ENCODE measurements around the gene C2orf72.

The C2orf72 gene

DNA sequence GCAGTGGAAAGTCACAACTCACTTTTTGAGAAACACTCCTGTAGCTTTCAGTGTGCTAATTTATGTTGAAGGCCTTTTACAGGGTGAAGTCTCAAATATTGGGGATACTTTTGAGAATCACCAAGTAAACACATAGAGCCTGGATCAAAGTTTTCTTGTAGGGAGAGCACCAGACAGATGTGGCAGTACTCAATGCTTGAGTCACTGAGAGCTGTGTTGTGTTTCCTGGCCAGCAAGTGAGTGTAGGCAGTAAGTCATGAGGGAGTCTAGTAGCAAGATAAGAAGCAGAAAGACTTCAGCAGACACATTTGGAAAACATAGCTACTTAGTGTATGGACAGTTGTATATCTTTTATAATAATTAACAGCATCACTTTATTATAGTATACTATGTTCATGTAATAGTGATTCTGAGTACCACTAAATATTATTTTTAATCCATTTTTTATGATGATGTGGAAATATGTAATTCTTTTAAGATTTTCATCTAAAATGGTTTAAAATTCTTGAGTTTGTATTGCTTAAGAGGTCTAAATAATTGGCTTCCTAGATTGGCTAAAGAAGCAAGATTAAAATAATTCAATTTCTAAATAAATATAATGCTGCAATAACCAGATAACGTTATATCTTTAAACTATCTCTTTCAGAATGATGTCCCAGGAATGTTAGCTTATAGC lies 32.2 kb downstream of the C2orf72 start:
- DNase-seq (ENCODE audit: low spot score): no peak

DNA sequence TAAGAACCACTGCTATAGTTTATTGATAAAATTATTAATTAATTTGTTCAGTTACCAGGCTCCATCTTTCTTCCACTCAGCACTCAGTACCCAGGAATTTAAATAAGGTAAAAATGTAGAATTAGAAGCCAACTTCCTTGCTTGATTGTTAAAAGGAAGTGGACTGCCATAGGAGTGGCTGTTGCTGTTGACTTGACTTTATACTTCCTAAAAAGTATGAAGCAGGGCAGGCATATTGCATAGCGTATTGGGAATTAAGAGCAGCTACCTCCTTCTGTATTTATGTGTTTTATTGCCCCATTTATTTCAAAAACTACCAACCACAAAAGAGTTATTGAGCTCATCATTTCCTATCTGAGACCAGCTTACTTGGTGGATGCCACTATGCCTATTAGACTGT lies 47.2 kb downstream of the C2orf72 start:
- no peak for DNase-seq (ENCODE audit: low spot score)

DNA sequence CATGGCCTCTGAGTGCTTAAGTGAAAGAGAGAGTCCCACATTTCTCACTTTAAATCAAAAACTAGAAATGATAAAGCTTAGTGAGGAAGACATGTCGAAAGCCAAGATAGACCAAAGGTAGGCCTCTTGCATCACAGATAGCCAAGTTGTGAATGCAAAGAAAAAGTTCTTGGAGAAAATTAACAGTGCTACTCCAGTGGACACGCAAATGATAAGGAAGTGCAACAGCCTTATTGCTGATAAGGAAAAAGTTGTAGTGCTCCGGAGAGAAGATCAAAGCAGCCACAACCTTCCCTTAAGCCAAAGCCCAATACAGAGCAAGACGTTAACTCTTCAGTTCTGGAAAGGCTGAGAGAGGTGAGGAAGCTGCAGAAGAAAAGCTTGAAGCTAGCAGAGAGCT lies 51.4 kb downstream of the C2orf72 start:
- DNase-seq (ENCODE audit: low spot score): no peak

DNA sequence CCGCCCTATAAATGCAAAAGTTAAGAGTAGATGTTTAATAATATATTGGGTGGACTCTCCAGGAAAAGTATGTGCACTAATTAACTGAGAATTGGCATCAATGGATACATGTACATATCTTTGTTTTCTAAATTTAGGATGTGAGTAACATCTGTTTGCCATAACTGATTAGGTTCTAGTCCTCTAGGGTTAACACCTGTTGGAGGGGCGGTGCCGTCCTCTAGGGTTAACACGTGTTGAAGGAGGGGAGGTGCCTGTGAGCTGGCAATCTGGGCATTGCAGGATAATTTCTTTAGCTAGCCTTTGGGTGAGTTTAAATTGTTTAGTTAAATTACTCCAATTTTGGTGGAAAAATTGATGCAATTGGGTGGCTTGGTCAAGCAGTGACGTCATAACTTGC lies 56.6 kb downstream of the C2orf72 start:
- DNase-seq (ENCODE audit: low spot score): no peak

DNA sequence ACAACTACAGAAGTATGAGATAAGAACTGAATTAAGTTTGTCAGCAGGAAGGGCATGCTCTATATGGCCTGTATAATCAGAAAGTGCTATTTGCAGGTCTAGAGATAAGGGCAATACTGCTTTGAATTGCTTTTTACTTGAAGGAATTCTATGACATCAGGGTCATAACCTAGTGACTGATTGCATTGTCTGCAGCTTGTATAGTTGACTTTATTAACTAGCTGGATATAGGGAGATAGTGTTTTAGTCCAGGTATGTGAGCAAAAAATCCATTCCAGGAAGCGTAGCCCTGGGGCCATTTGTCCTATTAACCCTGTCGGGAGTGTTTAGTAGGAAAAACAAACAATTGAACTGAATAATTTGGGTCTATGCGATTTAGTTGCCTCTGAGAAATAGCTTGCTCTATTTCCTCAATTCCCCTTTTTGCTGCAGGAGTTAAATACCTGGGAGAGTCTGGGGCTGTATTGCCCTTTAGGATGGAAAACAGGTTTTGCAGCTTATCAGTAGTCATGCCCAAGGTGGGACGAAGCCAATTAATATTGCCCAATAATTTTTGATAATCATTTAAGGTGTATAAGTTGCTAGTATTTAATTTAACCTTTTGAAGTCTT lies 57.5 kb downstream of the C2orf72 start:
- no peak for DNase-seq (ENCODE audit: low spot score)
